H1 (cell line): Measurements from ENCODE around the gene KLHDC8A. TPM values are rescaled to one million over a fixed set of nuclear protein-coding genes. Genes with fewer than 3 reads are reported as not detected.
A peak's percentile ranks its signal among the peaks of the same experiment; 100 is the strongest.

ENCODE experiments used
- CTCF ChIA-PET: fragments of 300-600 bp; sonication (Branson Sonifier 250); formaldehyde crosslinking; loops from one replicate; lab custom pipeline; 2021; ENCODE audit not compliant: partially characterized antibody; lab: Charles Lee
- POLR2A ChIA-PET: fragments of 300-600 bp; sonication (Branson Sonifier 250); formaldehyde crosslinking; loops from one replicate; lab custom pipeline; 2021; ENCODE audit warnings: inconsistent platforms; ENCODE audit not compliant: partially characterized antibody; lab: Charles Lee
- DNase-seq, 2 experiments: peaks; one replicate each; pipeline versions ENCODE4 v3.0.0 to v3.0.0-alpha.2; 2010 to 2022; ENCODE audit warnings: low spot score in 2 of 2, low read depth in 1 of 2, mixed read lengths in 1 of 2
- FAIRE-seq: peaks from 2 replicates; lab custom pipeline; 2011; peaks lifted over from hg19 to GRCh38; lab: Jason Lieb, UNC
- H2AFZ ChIP-seq: 2 replicates; pipeline ENCODE4 v1.8.1; 2012; ENCODE audit warnings: low read length, inconsistent platforms
- H2AK5ac ChIP-seq: 2 replicates; pipeline ENCODE4 v1.6.1; 2013; ENCODE audit warnings: low read depth, low read length
- H2BK120ac ChIP-seq: replicated peaks from 2 replicates; pipeline ENCODE3; 2013; ENCODE audit warnings: low read depth, low read length, inconsistent platforms
- H2BK12ac ChIP-seq: 2 replicates; pipeline ENCODE4 v1.6.1; 2013; ENCODE audit warnings: low read depth, low read length
- H2BK15ac ChIP-seq: 2 replicates; pipeline ENCODE4 v1.6.1; 2013; ENCODE audit warnings: low read length
- H2BK20ac ChIP-seq: 2 replicates; pipeline ENCODE4 v1.6.1; 2013; ENCODE audit warnings: low read length
- H2BK5ac ChIP-seq: 2 replicates; pipeline ENCODE4 v1.6.1; 2013; ENCODE audit warnings: low read depth, low read length
- H3K14ac ChIP-seq: 2 replicates; pipeline ENCODE4 v1.6.1; 2013; ENCODE audit warnings: inconsistent platforms; ENCODE audit not compliant: insufficient read length
- H3K18ac ChIP-seq: 2 replicates; pipeline ENCODE4 v1.6.1; 2013; ENCODE audit warnings: low read length; ENCODE audit errors: extremely low read depth
- H3K23ac ChIP-seq: 2 replicates; pipeline ENCODE4 v1.6.1; 2013; ENCODE audit warnings: inconsistent platforms; ENCODE audit not compliant: insufficient read length
- H3K23me2 ChIP-seq: 2 replicates; pipeline ENCODE4 v1.6.1; 2013; ENCODE audit warnings: low read depth, low read length
- H3K27ac ChIP-seq: 2 replicates; pipeline ENCODE4 v1.6.1; 2011; ENCODE audit warnings: low read depth, low read length, inconsistent platforms
- H3K27me3 ChIP-seq, 4 experiments: replicated peaks in 1 of 4; 1 replicate in 1 of 4; 2 replicates in 3 of 4; pipeline versions ENCODE4 v1.6.1 to v1.8.1; 2011 to 2013; ENCODE audit warnings: low read length in 3 of 4, mild to moderate bottlenecking in 3 of 4, inconsistent platforms in 2 of 4, mixed read lengths in 2 of 4, moderate library complexity in 1 of 4; ENCODE audit not compliant: control insufficient read depth in 3 of 4, insufficient read depth in 3 of 4; ENCODE audit errors: extremely low read depth in 1 of 4
- H3K36me3 ChIP-seq, 4 experiments: 2 replicates each; pipeline versions ENCODE4 v1.6.1 to v1.8.1; 2011 to 2013; ENCODE audit warnings: mild to moderate bottlenecking in 4 of 4, low read length in 3 of 4, moderate library complexity in 2 of 4, control low read depth in 1 of 4, inconsistent platforms in 1 of 4; ENCODE audit not compliant: insufficient read depth in 4 of 4, control insufficient read depth in 2 of 4
- H3K4ac ChIP-seq: replicated peaks from 2 replicates; pipeline ENCODE3; 2013; ENCODE audit warnings: low read length, low read depth, mixed read lengths, inconsistent platforms; ENCODE audit not compliant: insufficient read length
- H3K4me1 ChIP-seq, 4 experiments: replicated peaks in 1 of 4; 1 replicate in 1 of 4; 2 replicates in 3 of 4; pipeline versions ENCODE4 v1.6.1 to v1.8.1; 2011 to 2013; ENCODE audit warnings: low read length in 3 of 4, inconsistent platforms in 2 of 4, mixed read lengths in 1 of 4; ENCODE audit not compliant: insufficient read depth in 4 of 4, control insufficient read depth in 3 of 4
- H3K4me2 ChIP-seq, 2 experiments: 2 replicates each; pipeline versions ENCODE4 v1.6.1 to v1.8.1; 2011 to 2013; ENCODE audit warnings: low read depth in 2 of 2, low read length in 2 of 2, control low read depth in 1 of 2, inconsistent platforms in 1 of 2, mild to moderate bottlenecking in 1 of 2; ENCODE audit not compliant: insufficient read depth in 1 of 2
- H3K4me3 ChIP-seq, 4 experiments: fragments of 200-600, 300-600 bp in 1 of 4; sonication (generic), shearing (Covaris generic), sonication (Bioruptor Twin) in 1 of 4; 2 replicates each; pipeline versions ENCODE4 v1.5.1 to v1.8.1; 2011 to 2016; ENCODE audit warnings: low read length in 4 of 4, low read depth in 3 of 4, control low read depth in 2 of 4, inconsistent platforms in 2 of 4, mild to moderate bottlenecking in 2 of 4, mixed read lengths in 1 of 4, moderate library complexity in 1 of 4; ENCODE audit not compliant: insufficient read depth in 2 of 4; ENCODE audit errors: extremely low read depth in 1 of 4
- H3K56ac ChIP-seq: replicated peaks from 2 replicates; pipeline ENCODE3; 2013; ENCODE audit warnings: low read depth, mild to moderate bottlenecking, mixed read lengths, low read length, inconsistent platforms; ENCODE audit not compliant: insufficient read length
- H3K79me1 ChIP-seq: 2 replicates; pipeline ENCODE4 v1.6.1; 2013; ENCODE audit warnings: low read depth, low read length, control low read depth
- H3K79me2 ChIP-seq, 2 experiments: 2 replicates each; pipeline versions ENCODE4 v1.6.1 to v1.8.1; 2012 to 2013; ENCODE audit warnings: low read length in 2 of 2, mild to moderate bottlenecking in 2 of 2, inconsistent platforms in 1 of 2; ENCODE audit not compliant: insufficient read depth in 2 of 2, control insufficient read depth in 1 of 2
- H3K9ac ChIP-seq, 4 experiments: replicated peaks in 1 of 4; 1 replicate in 1 of 4; 2 replicates in 3 of 4; pipeline versions ENCODE4 v1.6.1 to v1.8.1; 2011 to 2013; ENCODE audit warnings: low read depth in 3 of 4, low read length in 3 of 4, control low read depth in 2 of 4, mild to moderate bottlenecking in 2 of 4, moderate library complexity in 2 of 4, inconsistent platforms in 1 of 4; ENCODE audit errors: extremely low read depth in 1 of 4
- H3K9me3 ChIP-seq, 2 experiments: 2 replicates each; pipeline versions ENCODE4 v1.6.1 to v1.8.1; 2012 to 2013; ENCODE audit warnings: mild to moderate bottlenecking in 2 of 2, moderate library complexity in 2 of 2, control low read depth in 1 of 2, inconsistent platforms in 1 of 2, low read depth in 1 of 2, low read length in 1 of 2, mixed read lengths in 1 of 2; ENCODE audit not compliant: insufficient read depth in 2 of 2
- H4K20me1 ChIP-seq, 2 experiments: replicated peaks in 1 of 2; 2 replicates each; pipeline versions ENCODE3 to v1.8.1; 2011 to 2013; ENCODE audit warnings: inconsistent platforms in 2 of 2, low read length in 2 of 2, mild to moderate bottlenecking in 1 of 2; ENCODE audit not compliant: insufficient read depth in 2 of 2, control insufficient read depth in 1 of 2
- H4K5ac ChIP-seq: 2 replicates; pipeline ENCODE4 v1.6.1; 2013; ENCODE audit warnings: low read length, low read depth, mixed read lengths, inconsistent platforms; ENCODE audit not compliant: insufficient read length
- H4K8ac ChIP-seq: 2 replicates; pipeline ENCODE4 v1.8.0; 2013; ENCODE audit warnings: mild to moderate bottlenecking, moderate library complexity, low read length, inconsistent platforms; ENCODE audit not compliant: insufficient read depth; ENCODE audit errors: extremely low read depth
- H4K91ac ChIP-seq: replicated peaks from 2 replicates; pipeline ENCODE3; 2013; ENCODE audit warnings: low read length, mixed read lengths, inconsistent platforms; ENCODE audit not compliant: insufficient read length
- CBX8 ChIP-seq: fragments of 300-800, 300-1000 bp; sonication (generic); IDR thresholded peaks from 2 replicates; pipeline ENCODE4 v1.7.1; 2016; ENCODE audit warnings: low read depth, low read length, borderline replicate concordance
- CREB1 ChIP-seq: IDR thresholded peaks from 2 replicates; pipeline ENCODE4 v1.6.1; 2012; ENCODE audit warnings: inconsistent platforms
- HDAC6 ChIP-seq: IDR thresholded peaks from one replicate; pipeline ENCODE4 v1.7.1; 2012; ENCODE audit warnings: low read depth, mild to moderate bottlenecking, inconsistent platforms, low read length, moderate library complexity
- NRF1 ChIP-seq: IDR thresholded peaks from 2 replicates; pipeline ENCODE4 v1.6.1; 2011; ENCODE audit warnings: mild to moderate bottlenecking, low read depth, low read length, improper control_type of control experiment
- POLR2A ChIP-seq, 2 experiments: IDR thresholded peaks; 1 replicate in 1 of 2; 2 replicates in 1 of 2; pipeline ENCODE4 v1.6.1; 2011; ENCODE audit warnings: low read depth in 2 of 2, low read length in 2 of 2, mild to moderate bottlenecking in 2 of 2; ENCODE audit errors: control extremely low read depth in 1 of 2
- POLR2AphosphoS5 ChIP-seq: IDR thresholded peaks from 2 replicates; pipeline ENCODE4 v1.6.1; 2011; ENCODE audit warnings: low read depth, low read length
- RNF2 ChIP-seq: fragments of 200-900, 300-1000 bp; sonication (generic); IDR thresholded peaks from 2 replicates; pipeline ENCODE4 v1.7.1; 2016; ENCODE audit warnings: borderline replicate concordance, low read depth, mild to moderate bottlenecking, antibody characterized with exemption, low read length; ENCODE audit not compliant: poor library complexity, severe bottlenecking; ENCODE audit errors: missing control alignments
- WGBS, 2 experiments: shearing (Covaris generic) in 1 of 2; methylation state at CpG; one replicate each; pipeline versions ENCODE4 v1.1.6 to v1.1.7; 2013 to 2015; ENCODE audit warnings: low lambda C conversion rate in 2 of 2, mixed read lengths in 2 of 2, inconsistent platforms in 1 of 2, low coverage in 1 of 2, missing lambda C conversion rate in 1 of 2; ENCODE audit not compliant: insufficient replicate concordance in 2 of 2, insufficient coverage in 1 of 2, insufficient read length in 1 of 2; ENCODE audit errors: extremely low coverage in 1 of 2, missing lambda C conversion rate in 1 of 2; 5-methylcytosine and 5-hydroxymethylcytosine counted together
- polyA plus RNA-seq, 7 experiments: library from polyadenylated mRNA; depleted of rRNA in 3 of 7; stranded (reverse) in 5 of 7; unstranded in 2 of 7; fragments of >200 nt in 5 of 7; fragments of 200-250 nt in 2 of 7; gene quantifications; 1 replicate in 5 of 7; 2 replicates in 1 of 7; 4 replicates in 1 of 7; pipeline versions ENCODE4 v1.2.1 to v1.2.3, GENCODE V29; 2011 to 2013; ENCODE audit warnings: missing spikeins in 2 of 7, mixed read lengths in 2 of 7
- total RNA-seq: library from RNA; stranded (reverse); fragmentation: NEBNext Ultra II Directional; extraction: Animal tissue kit (Norgen Biotek cat#: 25700); gene quantifications from 2 replicates; pipeline ENCODE4 v1.2.1, GENCODE V29; 2021

The KLHDC8A gene
- total and polyA plus RNA-seq, 2 of the 8 experiments (the other 6 are each of a cell fraction or from before 2014, with no cell fraction given): 1.9 to 3.4 TPM

GRCh38 chr1:205318231-205318991 lies 38.3 kb downstream of the KLHDC8A start:
- FAIRE-seq: no peak
- POLR2A ChIA-PET: interaction anchor here (0.7 to 11.0 kb wide), 8 partner anchors 12 to 426 kb away, joined by 3 to 134 read pairs (median 6); no protein-coding TSS in a partner anchor
- H3K4me2 ChIP-seq: peak overlapping the region; percentile 44 to 65

More at GRCh38 chr1:205318231-205318991, 38.3 kb downstream of the KLHDC8A start:
- Histone ChIP-seq H3K14ac (no peak overlapping the region), H3K9ac (no peak overlapping the region; a peak in 1 of 7 replicates), H2BK5ac (0 out of 2 replicates have a peak overlapping the region, but pooled peaks have one; percentile 38), H3K23me2 (peaks cover 8% of the 10 kb centered on the region), H4K5ac (no peak overlapping the region), H3K56ac (no peak overlapping the region), H2BK15ac (peak overlapping the region; percentile 40; the same call in 1 of the 2 replicates), H3K9me3 (no peaks in the 10 kb centered on the region), H4K20me1 (peaks cover 11 to 32% of the 10 kb centered on the region in 2 experiments), H2BK120ac (peak overlapping the region; percentile 51), H3K23ac (no peak overlapping the region), H3K4ac (peak overlapping the region; percentile 10), H4K8ac (no peak overlapping the region), H4K91ac (peak overlapping the region; percentile 15), H2AFZ (no peak overlapping the region), H2BK12ac (peak overlapping the region; percentile 73; the same call in 1 of the 2 replicates), H3K79me1 (peaks cover 40% of the 10 kb centered on the region), H3K27me3 (no peaks in the 10 kb centered on the region), H3K4me1 (peaks cover 31 to 49% (median 38%) of the 10 kb centered on the region in 4 experiments), H3K79me2 (peaks cover 28 to 63% of the 10 kb centered on the region in 2 experiments), H3K36me3 (peaks cover 0 to 4% (median 0%) of the 10 kb centered on the region in 4 experiments; a peak in 2 of 8 replicates), H3K18ac (no peak overlapping the region), H3K27ac (no peak overlapping the region), H2AK5ac (peak overlapping the region; percentile 76; the same call in 1 of the 2 replicates), H3K4me3 (peak overlapping the region in 1 of 4 experiments; percentile 93; a peak in 2 of 8 replicates), H2BK20ac (0 out of 2 replicates have a peak overlapping the region, but pooled peaks have one; percentile 25)
- CTCF ChIA-PET: interaction anchor here (0.9 to 67.1 kb wide), 6 partner anchors 8 to 138 kb away, joined by 3 to 2424 read pairs (median 16); partner anchors contain the start of gene BLACAT1
- no peak for DNase-seq
- TF ChIP-seq RNF2 (no peak), POLR2A (IDR thresholded peaks at IDR 0.05; ENCODE audit: control extremely low read depth in 1 of 2, low read depth in 2 of 2, low read length in 2 of 2) (peak in 1 of 2 experiments; percentile 44; a peak in 1 of 3 replicates), CREB1 (no peak), HDAC6 (no peak), CBX8 (no peak), POLR2AphosphoS5 (no peak; the same call in 1 of the 2 replicates), NRF1 (no peak)
- 84% methylated on average over 6 of the region's 6 CpGs; no CpG with 5 or more reads in 1 of the 2 experiments for WGBS, 2 experiments
